ENCODE results near the gene RACK1. TPM values are rescaled to one million over a fixed set of nuclear protein-coding genes. Genes with fewer than 3 reads are reported as not detected.

Gene RACK1
- total and polyA plus RNA-seq, 2 donors (not counting 3 experiments of a cell fraction or from before 2014, with no cell fraction given) = 1,910 to 5,629 TPM

DNA sequence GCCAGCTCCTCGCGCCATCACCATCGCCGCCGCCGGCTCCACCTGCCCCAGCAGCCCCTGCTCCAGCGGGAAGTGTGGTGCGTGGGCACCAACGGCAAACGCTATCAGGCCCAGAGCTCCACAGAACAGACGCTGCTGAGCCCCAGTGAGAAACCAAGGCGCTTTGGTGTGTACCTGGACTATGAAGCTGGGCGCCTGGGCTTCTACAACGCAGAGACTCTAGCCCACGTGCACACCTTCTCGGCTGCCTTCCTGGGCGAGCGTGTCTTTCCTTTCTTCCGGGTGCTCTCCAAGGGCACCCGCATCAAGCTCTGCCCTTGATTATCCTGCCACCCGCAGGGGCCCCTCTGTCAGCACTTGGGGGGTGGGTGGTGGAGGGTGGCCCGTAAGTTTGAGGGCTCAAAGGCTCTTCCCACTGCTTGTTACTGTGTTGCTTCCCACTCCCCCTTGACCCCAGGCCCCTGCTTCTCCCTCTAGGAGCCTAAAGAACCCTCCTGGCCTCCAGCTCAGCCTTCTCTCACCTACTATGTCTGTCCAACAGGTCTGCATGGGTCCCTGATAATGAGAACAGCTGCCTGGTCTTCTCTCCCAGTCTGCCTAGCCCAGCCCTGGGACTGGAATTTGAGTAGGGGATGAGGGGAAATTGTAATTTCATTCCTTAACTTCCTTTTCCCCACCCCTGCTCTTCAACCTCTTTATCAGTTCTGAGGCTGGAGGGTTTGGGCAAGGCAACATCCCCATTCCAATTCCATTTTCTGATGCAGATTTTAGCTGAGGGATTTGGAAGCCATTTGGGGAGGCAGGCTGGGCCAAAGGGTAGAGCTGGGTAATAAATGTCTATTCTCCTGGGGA is 9.0 kb downstream of the RACK1 start:
- H3K27ac ChIP-seq (ENCODE audit: insufficient read depth, low read depth, low read length) = no peak overlapping the region
- dilution Hi-C loops (cut with MboI; ENCODE audit: extremely low pct_ligation_motif_present, low sequenced_read_pairs) = no loop called here
- peaks cover 2% of the 10 kb centered on the region for H3K4me1 ChIP-seq (ENCODE audit: control insufficient read depth, extremely low read depth, insufficient read depth, low read length)
- H3K9ac ChIP-seq (replicated peaks; ENCODE audit: extremely low read depth, insufficient read depth, low read length) = no peak overlapping the region
- CTCF ChIA-PET = no interaction called here
- H3K79me2 ChIP-seq (ENCODE audit: control insufficient read depth, insufficient read depth, low read length) = peaks cover 21% of the 10 kb centered on the region
- no peaks in the 10 kb centered on the region for H3K9me1 ChIP-seq (replicated peaks; ENCODE audit: control insufficient read depth, extremely low read depth, insufficient read depth, low read length)
- intact Hi-C loops (cut with micrococcal nuclease) = no loop called here
- H3K4me2 ChIP-seq (ENCODE audit: insufficient read depth, low read length) = no peak overlapping the region
- no peak overlapping the region for H2AFZ ChIP-seq (ENCODE audit: low read depth, low read length)
- no peaks in the 10 kb centered on the region for H3K9me3 ChIP-seq (replicated peaks; ENCODE audit: control insufficient read depth, insufficient read depth, low read length)
- H3K27me3 ChIP-seq (ENCODE audit: control insufficient read depth in 2 of 2, insufficient read depth in 2 of 2, low read length in 2 of 2) = no peaks in the 10 kb centered on the region
- POLR2A ChIA-PET = interaction anchor here (0.6 to 1.4 kb wide), 2 partner anchors 8 to 43 kb away, joined by 4 read pairs; no protein-coding TSS in a partner anchor
- H4K20me1 ChIP-seq (replicated peaks; ENCODE audit: control insufficient read depth, extremely low read depth, insufficient read depth, low read length) = peaks cover 2% of the 10 kb centered on the region
- no peak for DNase-seq (ENCODE audit: low read depth, low spot score)
- H3K4me3 ChIP-seq (replicated peaks in 1 of 3; ENCODE audit: insufficient read depth in 1 of 3, low read depth in 1 of 3, low read length in 3 of 3) = no peak overlapping the region
- peaks cover 39 to 53% of the 10 kb centered on the region in 2 experiments for H3K36me3 ChIP-seq (ENCODE audit: control insufficient read depth in 2 of 2, extremely low read depth in 1 of 2, insufficient read depth in 2 of 2, low read length in 2 of 2)
- no peak for FAIRE-seq
- no TSS peak for BruUV-seq (replicated peaks)
- TF ChIP-seq POLR2AphosphoS5 (IDR thresholded peaks at IDR 0.05; ENCODE audit: insufficient read depth, low read depth, low read length) = peak; percentile 46
- TF ChIP-seq, protein P1, sequence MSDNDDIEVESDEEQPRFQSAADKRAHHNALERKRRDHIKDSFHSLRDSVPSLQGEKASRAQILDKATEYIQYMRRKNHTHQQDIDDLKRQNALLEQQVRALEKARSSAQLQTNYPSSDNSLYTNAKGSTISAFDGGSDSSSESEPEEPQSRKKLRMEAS (IDR thresholded peaks at IDR 0.05; ENCODE audit: insufficient read depth, insufficient read length) = no peak
- TF ChIP-seq POLR2A (IDR thresholded peaks at IDR 0.05; ENCODE audit: low read depth, low read length) = peak; percentile 74

DNA sequence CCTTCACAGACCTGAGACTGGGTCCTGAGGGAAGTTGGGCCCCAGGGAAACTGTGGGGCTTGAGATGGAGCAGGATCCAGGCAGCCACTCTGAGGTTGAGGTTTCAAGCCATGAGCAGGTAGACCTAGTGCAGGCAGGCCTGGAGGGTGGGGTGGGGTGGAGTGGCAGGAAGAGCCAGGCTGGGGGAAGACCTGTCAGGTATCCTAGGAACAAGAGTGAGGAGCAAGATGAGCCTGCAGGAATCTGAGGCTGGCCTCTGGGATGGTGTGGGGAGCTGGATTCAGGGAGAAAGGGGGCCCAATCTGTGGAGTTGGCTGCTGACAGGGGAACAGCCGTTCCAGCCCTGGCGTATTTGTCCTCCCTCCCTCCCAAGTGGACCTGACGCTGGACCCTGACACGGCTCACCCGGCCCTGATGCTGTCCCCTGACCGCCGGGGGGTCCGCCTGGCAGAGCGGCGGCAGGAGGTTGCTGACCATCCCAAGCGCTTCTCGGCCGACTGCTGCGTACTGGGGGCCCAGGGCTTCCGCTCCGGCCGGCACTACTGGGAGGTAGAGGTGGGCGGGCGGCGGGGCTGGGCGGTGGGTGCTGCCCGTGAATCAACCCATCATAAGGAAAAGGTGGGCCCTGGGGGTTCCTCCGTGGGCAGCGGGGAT is 9.8 kb downstream of the RACK1 start:
- H3K4me2 ChIP-seq (ENCODE audit: insufficient read depth, low read length) = no peak overlapping the region
- H3K27me3 ChIP-seq (ENCODE audit: control insufficient read depth in 2 of 2, insufficient read depth in 2 of 2, low read length in 2 of 2) = no peaks in the 10 kb centered on the region
- H3K9me3 ChIP-seq (replicated peaks; ENCODE audit: control insufficient read depth, insufficient read depth, low read length) = no peaks in the 10 kb centered on the region
- DNase-seq (ENCODE audit: low read depth, low spot score) (no peak), FAIRE-seq (no peak)
- intact Hi-C loops (cut with micrococcal nuclease) = no loop called here
- H3K36me3 ChIP-seq (ENCODE audit: control insufficient read depth in 2 of 2, extremely low read depth in 1 of 2, insufficient read depth in 2 of 2, low read length in 2 of 2) = peaks cover 33 to 46% of the 10 kb centered on the region in 2 experiments
- no peak for TF ChIP-seq POLR2A (IDR thresholded peaks at IDR 0.05; ENCODE audit: low read depth, low read length)
- no peak for TF ChIP-seq JUN (IDR thresholded peaks at IDR 0.05; ENCODE audit: borderline replicate concordance, insufficient read depth, insufficient read length, low read depth)
- TF ChIP-seq, protein P2, sequence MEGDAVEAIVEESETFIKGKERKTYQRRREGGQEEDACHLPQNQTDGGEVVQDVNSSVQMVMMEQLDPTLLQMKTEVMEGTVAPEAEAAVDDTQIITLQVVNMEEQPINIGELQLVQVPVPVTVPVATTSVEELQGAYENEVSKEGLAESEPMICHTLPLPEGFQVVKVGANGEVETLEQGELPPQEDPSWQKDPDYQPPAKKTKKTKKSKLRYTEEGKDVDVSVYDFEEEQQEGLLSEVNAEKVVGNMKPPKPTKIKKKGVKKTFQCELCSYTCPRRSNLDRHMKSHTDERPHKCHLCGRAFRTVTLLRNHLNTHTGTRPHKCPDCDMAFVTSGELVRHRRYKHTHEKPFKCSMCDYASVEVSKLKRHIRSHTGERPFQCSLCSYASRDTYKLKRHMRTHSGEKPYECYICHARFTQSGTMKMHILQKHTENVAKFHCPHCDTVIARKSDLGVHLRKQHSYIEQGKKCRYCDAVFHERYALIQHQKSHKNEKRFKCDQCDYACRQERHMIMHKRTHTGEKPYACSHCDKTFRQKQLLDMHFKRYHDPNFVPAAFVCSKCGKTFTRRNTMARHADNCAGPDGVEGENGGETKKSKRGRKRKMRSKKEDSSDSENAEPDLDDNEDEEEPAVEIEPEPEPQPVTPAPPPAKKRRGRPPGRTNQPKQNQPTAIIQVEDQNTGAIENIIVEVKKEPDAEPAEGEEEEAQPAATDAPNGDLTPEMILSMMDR (IDR thresholded peaks at IDR 0.05; ENCODE audit: extremely low read depth in 1 of 2, insufficient read depth in 1 of 2, low read depth in 1 of 2, low read length in 2 of 2) = no peak
- TF ChIP-seq EZH2 (IDR thresholded peaks at IDR 0.05; ENCODE audit: borderline replicate concordance, low read depth, low read length, severe bottlenecking) = no peak
- TF ChIP-seq POLR2AphosphoS5 (IDR thresholded peaks at IDR 0.05; ENCODE audit: insufficient read depth, low read depth, low read length) = no peak
- no peak for TF ChIP-seq GATA2 (IDR thresholded peaks at IDR 0.05; ENCODE audit: insufficient read depth, insufficient read length, low read depth, low read length)
- TF ChIP-seq, protein P1 (IDR thresholded peaks at IDR 0.05; ENCODE audit: insufficient read depth, insufficient read length) = no peak
- no peak for TF ChIP-seq MYC (IDR thresholded peaks at IDR 0.05; ENCODE audit: low read depth, low read length)
- no peak for TF ChIP-seq FOS (IDR thresholded peaks at IDR 0.05; ENCODE audit: borderline replicate concordance, insufficient read depth, low read length)
- no peak overlapping the region for H2AFZ ChIP-seq (ENCODE audit: low read depth, low read length)
- CTCF ChIA-PET = no interaction called here
- POLR2A ChIA-PET = interaction anchor here (0.6 kb wide), 1 partner anchor 42 kb away, joined by 4 read pairs; no protein-coding TSS in a partner anchor
- H3K9ac ChIP-seq (replicated peaks; ENCODE audit: extremely low read depth, insufficient read depth, low read length) = no peak overlapping the region
- H3K27ac ChIP-seq (ENCODE audit: insufficient read depth, low read depth, low read length) = no peak overlapping the region
- no peak overlapping the region for H3K4me3 ChIP-seq (replicated peaks in 1 of 3; ENCODE audit: insufficient read depth in 1 of 3, low read depth in 1 of 3, low read length in 3 of 3)
- H3K9me1 ChIP-seq (replicated peaks; ENCODE audit: control insufficient read depth, extremely low read depth, insufficient read depth, low read length) = no peaks in the 10 kb centered on the region
- peaks cover 2% of the 10 kb centered on the region for H4K20me1 ChIP-seq (replicated peaks; ENCODE audit: control insufficient read depth, extremely low read depth, insufficient read depth, low read length)
- H3K4me1 ChIP-seq (ENCODE audit: control insufficient read depth, extremely low read depth, insufficient read depth, low read length) = peaks cover 2% of the 10 kb centered on the region
- BruUV-seq (replicated peaks) = no TSS peak
- H3K79me2 ChIP-seq (ENCODE audit: control insufficient read depth, insufficient read depth, low read length) = peaks cover 13% of the 10 kb centered on the region
- dilution Hi-C loops (cut with MboI; ENCODE audit: extremely low pct_ligation_motif_present, low sequenced_read_pairs) = no loop called here

All from endothelial cell of umbilical vein (primary cell).